Heart left ventricle (tissue), 13 donors: Measurements from ENCODE around the gene OTOS.

ENCODE experiments used
- CTCF ChIP-seq, 12 donors: fragments of 200-600 bp; sonication (generic) in 4 of 12; IDR thresholded peaks; one replicate each; pipeline versions ENCODE4 v1.5.0 to v1.8.0; 2018 to 2022; ENCODE audit warnings: antibody characterized with exemption in 12 of 12, mild to moderate bottlenecking in 5 of 12
- POLR2A ChIP-seq, 2 donors: fragments of 450-650 bp; IDR thresholded peaks; one replicate each; pipeline ENCODE4 v1.6.1; 2017; ENCODE audit warnings: antibody characterized with exemption in 2 of 2, mild to moderate bottlenecking in 2 of 2, moderate library complexity in 2 of 2
- donor health status: ischemic (EF 13 %, LVEDD 7.1; RV severe dilation, severe dysfunction).
- donor health status: DM: no; HTN: yes; CAD: no.
- donor health status: DM: no; HTN: no; CAD: no.
- donor health status: ischemic (EF 25% LVEDD 6.9; RV normal size, moderate dysfunction).
- donor health status: ischemic (EF 25% LVEDD 5.7; RV mildly dilated, moderate dysfunction).
- donor health status: ischemic (EF 35%, LVEDD 5.7; RV mildly dilated, moderate dysfunction).
- donor health status: nonischemic (EF 11% LVEDD 7.7; RV severe dilation, severe dysfunction).
- donor health status: DM: yes; HTN: yes; CAD: no.
- donor health status: PGD.
- donor health status: ischemic (EF 29% LVEDD 5.4; RV normal size, mild dysfunction).
- donor health status: nonischemic (EF 23%, LVEDD 6.1; RV moderate dilation, normal function).

- TF ChIP-seq CTCF (IDR thresholded peaks at IDR 0.05) (no peak), POLR2A (IDR thresholded peaks at IDR 0.05) (no peak)
Observed at GRCh38 chr2:240144649-240145261, 4.3 kb upstream of the OTOS start.
